ENCODE data around the gene RBPJ. TPM values are rescaled to one million over a fixed set of nuclear protein-coding genes. Genes with fewer than 3 reads are reported as not detected.
A peak's percentile ranks its signal among the peaks of the same experiment; 100 is the strongest.

The RBPJ gene
- total RNA-seq, 6 experiments from 2014 or later: 12.0 to 29.3 (median 19.6) TPM

GRCh38 chr4:26372076-26372475 lies 51.3 kb downstream of the RBPJ start:
- peaks cover 0 to 12% (median 4%) of the 10 kb centered on the region in 4 donors for H3K4me1 ChIP-seq
- DNase-seq (no peak), ATAC-seq (no peak)
- H3K4me3 ChIP-seq: no peak overlapping the region
- H3K27ac ChIP-seq: no peak overlapping the region
- H3K36me3 ChIP-seq: no peaks in the 10 kb centered on the region
- intact Hi-C loops (cut with DNase I): no loop called here
- no peaks in the 10 kb centered on the region for H3K9me3 ChIP-seq
- no peaks in the 10 kb centered on the region for H3K27me3 ChIP-seq
- TF ChIP-seq POLR2A (IDR thresholded peaks at IDR 0.05) (no peak), CTCF (IDR thresholded peaks at IDR 0.05) (no peak)
- WGBS (ENCODE audit: insufficient coverage, low coverage, low lambda C conversion rate, missing lambda C conversion rate): 91% methylated on average over 3 of the region's 3 CpGs

GRCh38 chr4:26372525-26373172 lies 51.8 kb downstream of the RBPJ start:
- no peak for TF ChIP-seq POLR2A (IDR thresholded peaks at IDR 0.05)
- TF ChIP-seq CTCF (IDR thresholded peaks at IDR 0.05): no peak
- no peak overlapping the region for H3K27ac ChIP-seq
- H3K36me3 ChIP-seq: no peaks in the 10 kb centered on the region
- ATAC-seq: peak; percentile 88 to 96 (median 92)
- peaks cover 0 to 12% (median 4%) of the 10 kb centered on the region in 4 donors for H3K4me1 ChIP-seq
- no peak for DNase-seq
- H3K9me3 ChIP-seq: no peaks in the 10 kb centered on the region
- 36% methylated on average over 5 of the region's 5 CpGs for WGBS (ENCODE audit: insufficient coverage, low coverage, low lambda C conversion rate, missing lambda C conversion rate)
- intact Hi-C loops (cut with DNase I): no loop called here
- no peaks in the 10 kb centered on the region for H3K27me3 ChIP-seq
- H3K4me3 ChIP-seq: no peak overlapping the region

DNA sequence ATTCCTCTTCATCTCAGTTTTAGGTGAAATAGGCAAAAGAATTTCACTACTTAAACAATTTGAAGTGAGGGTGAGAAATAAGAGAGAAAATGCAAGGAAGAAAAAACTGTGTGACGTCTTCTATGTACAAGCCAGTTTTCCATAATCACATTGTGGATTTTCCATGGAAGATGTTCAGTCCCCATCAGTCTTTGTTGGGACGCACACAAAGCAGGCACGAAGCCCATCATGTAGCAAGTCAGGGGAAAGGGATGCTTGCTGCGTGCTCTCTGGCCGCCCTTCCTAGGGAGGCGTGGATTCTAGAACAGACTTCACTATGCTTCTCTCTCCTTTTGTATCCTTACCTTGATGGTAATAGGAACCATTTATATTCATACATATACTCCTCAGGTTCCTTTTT lies 54.7 kb downstream of the RBPJ start:
- Histone ChIP-seq H3K36me3 (no peaks in the 10 kb centered on the region), H3K27me3 (no peaks in the 10 kb centered on the region), H3K4me1 (peaks cover 0 to 12% (median 4%) of the 10 kb centered on the region in 4 donors), H3K4me3 (no peak overlapping the region), H3K9me3 (no peaks in the 10 kb centered on the region), H3K27ac (no peak overlapping the region)
- intact Hi-C loops (cut with DNase I): no loop called here
- TF ChIP-seq CTCF (IDR thresholded peaks at IDR 0.05) (no peak), POLR2A (IDR thresholded peaks at IDR 0.05) (no peak)
- WGBS (ENCODE audit: insufficient coverage, low coverage, low lambda C conversion rate, missing lambda C conversion rate): 100% methylated on average over 1 of the region's 6 CpGs
- DNase-seq (no peak), ATAC-seq (no peak)

DNA sequence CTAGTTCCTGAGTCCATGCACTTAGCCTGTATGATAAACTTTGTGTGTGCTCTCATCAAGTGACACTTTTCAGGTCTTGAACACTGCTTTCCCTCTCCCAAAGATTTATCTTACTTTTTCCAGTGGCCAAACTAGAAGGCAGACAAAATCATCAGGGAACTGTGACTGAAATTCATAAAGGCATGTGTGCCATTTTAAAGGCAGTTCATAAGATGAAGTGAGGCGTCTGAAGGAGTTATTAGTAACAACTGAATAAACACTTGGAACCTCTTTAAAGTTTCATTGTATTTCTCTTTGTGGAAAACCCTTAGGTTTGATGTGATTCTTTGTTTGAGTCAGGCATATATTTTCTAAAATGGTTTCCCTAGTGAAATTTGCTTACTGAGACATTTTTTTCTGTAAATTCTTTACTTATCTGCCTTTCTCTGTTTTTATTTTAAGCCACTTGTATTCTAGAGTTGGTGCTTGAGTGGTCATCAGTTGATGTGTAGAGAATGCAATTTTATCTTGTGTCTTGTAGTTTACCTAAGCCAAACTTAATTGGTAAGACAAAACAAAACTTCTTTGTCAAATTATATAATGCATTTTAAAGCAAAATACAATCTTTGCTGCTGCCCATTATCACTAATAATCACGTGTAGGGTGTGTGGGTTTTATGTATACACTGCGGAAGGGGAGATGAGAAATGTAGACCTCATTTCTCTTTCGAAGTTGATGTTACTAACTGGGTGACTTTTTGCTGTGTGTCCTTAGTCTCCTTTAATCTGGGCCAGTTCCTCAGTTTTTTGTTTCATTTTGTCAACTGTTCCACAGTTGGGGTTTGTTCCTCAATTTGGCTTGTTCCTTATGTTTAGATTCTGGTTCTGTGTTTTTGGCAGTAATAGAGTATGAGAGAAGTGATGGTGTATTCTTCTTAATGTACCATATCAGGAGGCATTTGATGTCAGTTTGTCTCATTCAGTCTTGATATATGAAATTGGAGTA lies 56.8 kb downstream of the RBPJ start:
- Histone ChIP-seq H3K36me3 (no peaks in the 10 kb centered on the region), H3K4me1 (peaks cover 0 to 7% (median 2%) of the 10 kb centered on the region in 4 donors), H3K4me3 (no peak overlapping the region), H3K27me3 (no peaks in the 10 kb centered on the region), H3K27ac (no peak overlapping the region), H3K9me3 (no peaks in the 10 kb centered on the region)
- ATAC-seq (peak in 3 of 4 donors; percentile 35 to 62 (median 45)), DNase-seq (no peak)
- intact Hi-C loops (cut with DNase I): no loop called here
- TF ChIP-seq POLR2A (IDR thresholded peaks at IDR 0.05) (no peak), CTCF (IDR thresholded peaks at IDR 0.05) (no peak)
- WGBS (ENCODE audit: insufficient coverage, low coverage, low lambda C conversion rate, missing lambda C conversion rate): 84% methylated on average over 4 of the region's 4 CpGs
